HG03060 (cell line): ENCODE results near the gene MRM2.

Experiments used
- ATAC-seq: cut with Tn5 transposase; IDR thresholded peaks from one replicate; pipeline ENCODE4 v1.9.1; 2021; ENCODE audit warnings: low read depth, moderate number of reproducible peaks; ENCODE audit not compliant: unreplicated experiment

The MRM2 gene

GRCh38 chr7:2209146-2209960 is 32.7 kb downstream of the MRM2 start:
- ATAC-seq, result no peak

- ATAC-seq, result no peak
These were observed 33.3 kb downstream of the MRM2 start for GRCh38 chr7:2208712-2209111.

DNA sequence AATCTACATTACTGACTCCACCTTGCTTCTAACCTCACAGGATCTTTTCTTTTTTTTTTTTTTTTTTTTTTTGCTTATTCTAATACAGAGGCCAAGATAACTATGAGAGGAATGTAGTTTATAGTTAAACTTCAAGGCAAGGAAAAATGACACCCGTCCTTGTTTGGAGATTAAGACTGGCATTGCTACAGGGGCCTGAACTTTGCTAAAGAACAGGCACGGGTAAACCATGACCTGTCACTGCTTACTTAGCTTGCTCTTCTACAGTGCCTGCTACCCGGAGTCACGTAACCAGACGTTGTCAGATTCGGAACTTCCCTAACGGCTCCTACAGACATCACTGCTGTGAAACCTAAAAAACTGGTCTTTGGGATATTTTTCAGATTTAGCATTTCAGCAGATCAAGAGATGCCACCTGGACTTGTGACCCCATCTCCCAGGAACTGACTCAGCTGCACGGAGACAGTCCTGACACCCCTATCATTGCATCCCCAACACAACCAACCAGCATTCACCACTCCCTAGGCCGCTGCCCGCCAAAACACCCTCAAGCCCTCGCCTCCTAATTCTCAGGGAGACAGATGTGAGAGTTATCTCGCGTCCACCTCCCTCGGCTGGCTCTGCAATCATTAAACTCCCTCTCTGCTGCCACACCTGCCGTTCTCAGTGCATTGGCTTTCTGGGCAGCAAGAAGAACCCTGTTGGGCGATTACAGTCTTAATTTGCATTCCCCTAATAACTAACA is 36.8 kb downstream of the MRM2 start:
- ATAC-seq, result no peak

- ATAC-seq, result no peak
These were observed 37.6 kb downstream of the MRM2 start for GRCh38 chr7:2204446-2204845.

DNA sequence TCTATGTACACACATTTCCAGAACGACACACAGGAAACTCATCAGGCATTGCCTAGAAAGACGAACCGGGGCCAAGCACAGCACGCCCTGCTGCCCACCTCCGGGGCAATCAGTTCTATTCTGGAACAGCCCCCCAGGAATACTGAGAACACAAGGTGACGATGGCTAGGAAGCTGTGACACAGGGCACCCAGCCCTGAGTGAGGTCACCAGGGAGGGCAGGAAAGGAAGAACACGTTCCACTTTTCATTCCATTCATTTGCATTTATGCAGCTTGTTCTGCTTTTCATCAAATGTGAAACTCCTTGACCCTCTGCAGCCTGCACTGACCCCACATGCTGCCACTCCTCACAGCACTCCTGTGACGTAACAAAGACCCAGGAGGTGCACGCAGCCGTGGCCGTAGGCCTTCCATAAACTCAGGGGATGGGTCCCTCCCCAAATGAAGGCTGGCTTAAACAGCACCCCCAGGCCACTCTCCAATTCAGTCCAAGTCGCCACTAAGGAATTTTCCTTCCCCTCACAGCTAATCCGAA is 38.2 kb downstream of the MRM2 start:
- ATAC-seq, result no peak

DNA sequence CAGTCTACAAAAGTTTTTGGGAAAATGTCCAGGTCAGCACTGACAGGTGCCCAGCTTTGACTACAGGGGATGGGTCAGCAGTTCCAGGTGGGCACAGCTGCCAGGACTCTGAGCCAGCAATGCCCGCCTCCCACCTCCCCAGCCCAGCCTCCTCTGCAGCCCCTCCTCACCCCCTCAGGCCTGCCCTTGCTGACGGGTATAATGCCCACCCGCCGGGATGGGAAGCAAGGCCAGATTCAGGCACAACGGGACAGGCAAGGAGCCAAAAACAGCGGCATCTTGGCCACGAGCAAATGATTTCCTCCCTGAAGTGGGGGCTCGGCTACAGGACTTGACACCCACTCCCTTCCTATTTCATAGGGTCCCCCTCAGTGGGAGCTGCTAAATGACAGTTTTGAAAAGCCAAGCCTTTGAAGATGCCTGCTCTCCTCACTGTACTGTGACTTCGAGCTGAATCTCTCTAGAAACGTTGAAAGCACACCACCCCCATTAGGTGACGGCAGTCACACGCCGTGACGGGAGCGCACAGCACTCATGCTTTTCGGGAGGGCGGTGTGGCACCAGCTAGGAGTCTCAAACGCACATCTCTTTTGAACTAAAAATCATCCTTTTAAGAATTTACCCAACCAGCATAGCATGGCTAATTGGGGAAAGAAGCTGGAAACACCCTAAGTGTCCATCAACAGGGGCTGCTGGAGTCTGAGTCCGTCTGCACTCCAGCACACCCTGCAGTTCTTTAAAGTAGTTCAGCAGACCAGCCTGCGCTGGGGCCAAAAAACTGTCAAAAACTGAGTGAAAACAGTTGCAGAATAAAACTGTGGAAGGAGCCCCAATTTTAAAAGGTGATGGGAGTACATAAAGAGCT is 38.9 kb downstream of the MRM2 start:
- ATAC-seq, result no peak

- ATAC-seq, result no peak
These were observed 39.6 kb downstream of the MRM2 start for GRCh38 chr7:2202361-2202761.

GRCh38 chr7:2201686-2202360 is 40.2 kb downstream of the MRM2 start:
- ATAC-seq, result no peak

GRCh38 chr7:2201128-2201527 is 40.9 kb downstream of the MRM2 start:
- no peak for ATAC-seq

- ATAC-seq, result no peak
These were observed 41.4 kb downstream of the MRM2 start for GRCh38 chr7:2200584-2200980.

DNA sequence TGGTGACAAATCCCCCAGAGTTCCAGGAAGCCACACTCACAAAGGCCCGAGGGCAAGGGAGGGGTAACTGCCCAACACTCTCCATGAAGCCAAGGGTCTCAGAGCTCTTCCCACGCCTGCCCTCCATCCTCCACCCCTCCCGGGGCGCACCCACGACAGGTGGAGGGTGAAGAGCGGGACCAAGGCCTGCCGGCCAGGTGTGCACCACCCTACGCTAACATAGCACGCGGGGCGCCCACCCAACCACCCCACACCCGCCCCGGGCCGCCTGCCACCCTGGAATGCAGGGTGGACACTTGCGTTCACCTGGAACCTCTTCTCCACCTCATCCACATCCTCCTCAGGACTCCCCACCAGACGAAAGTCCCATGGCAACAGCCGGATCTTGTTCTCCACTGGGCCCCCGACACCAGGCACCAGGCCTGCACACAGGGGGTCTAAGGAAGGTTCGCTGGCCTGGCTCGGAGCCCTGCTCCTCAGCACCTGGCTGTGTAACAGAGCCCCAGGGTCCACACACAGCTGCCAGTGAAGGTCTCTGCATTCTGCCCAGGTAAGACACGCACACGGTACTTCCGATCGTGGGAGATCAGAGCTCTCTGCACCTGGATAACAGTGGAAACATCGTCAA is 41.9 kb downstream of the MRM2 start:
- ATAC-seq, result no peak

- no peak for ATAC-seq
These were observed 42.5 kb downstream of the MRM2 start for GRCh38 chr7:2199528-2199927.

- ATAC-seq, result no peak
These were observed 43.2 kb downstream of the MRM2 start for GRCh38 chr7:2198760-2199159.

DNA sequence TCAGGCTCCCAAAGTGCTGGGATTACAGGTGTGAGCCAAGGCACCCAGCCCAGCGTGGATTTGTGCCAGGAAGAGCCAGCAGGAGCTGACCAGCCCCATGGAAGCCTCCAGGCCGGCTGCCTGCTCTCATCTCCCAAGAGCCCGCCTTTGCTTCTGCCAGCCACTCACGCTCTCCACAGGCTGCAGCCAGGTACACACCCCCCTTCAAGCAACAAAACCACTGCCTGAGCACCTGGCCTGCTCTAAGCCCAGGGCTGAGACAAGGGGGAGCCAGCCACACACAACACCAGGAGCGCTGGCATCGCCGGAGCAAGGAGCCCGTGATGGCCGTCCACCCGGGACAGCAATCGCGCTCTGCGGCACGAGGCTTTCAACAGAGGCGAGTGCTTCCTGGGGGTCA is 43.8 kb downstream of the MRM2 start:
- no peak for ATAC-seq

DNA sequence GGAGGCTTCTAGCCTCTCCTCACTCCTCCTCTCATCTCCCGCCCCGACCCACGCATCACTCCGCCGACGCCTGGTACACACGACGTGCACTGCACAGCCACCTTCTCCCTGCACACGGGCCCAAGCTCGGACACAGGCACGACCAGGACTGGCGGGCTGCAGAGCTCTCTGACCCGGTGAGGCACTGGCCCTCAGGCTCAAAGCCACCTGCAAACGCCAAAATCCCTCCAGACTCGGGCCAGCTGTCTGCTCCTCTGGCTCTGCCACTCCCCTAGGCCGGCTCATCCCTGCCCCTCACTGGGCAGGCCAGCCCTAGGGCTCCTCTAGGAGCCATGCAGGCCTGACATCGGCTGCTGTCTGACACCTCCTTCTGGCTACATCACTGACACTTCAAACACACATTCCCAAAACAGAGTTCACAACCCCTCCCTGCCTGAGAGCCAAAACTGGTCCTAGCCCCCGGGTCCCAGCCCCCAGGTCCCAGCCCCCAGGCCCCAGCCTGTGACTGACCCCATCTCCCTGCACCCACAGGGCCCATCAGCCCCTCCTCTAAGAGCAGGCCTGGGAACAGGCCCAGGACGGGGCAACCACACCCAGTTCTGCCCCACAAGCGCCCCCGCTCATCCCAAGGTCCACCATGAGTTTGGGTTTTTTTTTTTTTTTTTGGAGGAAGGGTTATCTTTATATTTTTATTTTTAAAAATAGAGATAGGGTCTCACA is 44.4 kb downstream of the MRM2 start:
- no peak for ATAC-seq

GRCh38 chr7:2196381-2197378 is 45.3 kb downstream of the MRM2 start:
- ATAC-seq, result no peak

GRCh38 chr7:2195400-2196246 is 46.4 kb downstream of the MRM2 start:
- no peak for ATAC-seq
